NCI-H2081 treated with DMSO at 0.1 percent for 48 hours (cell line): ENCODE data around the gene CXCL9.
"Not testable (repeated sequence)": the region's sequence is repeated elsewhere in the genome, so short reads cannot be mapped to it uniquely, and the experiment has no call there.

Experiments
- DNase-seq: peaks from one replicate; lab custom pipeline; 2025; lab: John Stamatoyannopoulos, UW

Gene CXCL9

DNA sequence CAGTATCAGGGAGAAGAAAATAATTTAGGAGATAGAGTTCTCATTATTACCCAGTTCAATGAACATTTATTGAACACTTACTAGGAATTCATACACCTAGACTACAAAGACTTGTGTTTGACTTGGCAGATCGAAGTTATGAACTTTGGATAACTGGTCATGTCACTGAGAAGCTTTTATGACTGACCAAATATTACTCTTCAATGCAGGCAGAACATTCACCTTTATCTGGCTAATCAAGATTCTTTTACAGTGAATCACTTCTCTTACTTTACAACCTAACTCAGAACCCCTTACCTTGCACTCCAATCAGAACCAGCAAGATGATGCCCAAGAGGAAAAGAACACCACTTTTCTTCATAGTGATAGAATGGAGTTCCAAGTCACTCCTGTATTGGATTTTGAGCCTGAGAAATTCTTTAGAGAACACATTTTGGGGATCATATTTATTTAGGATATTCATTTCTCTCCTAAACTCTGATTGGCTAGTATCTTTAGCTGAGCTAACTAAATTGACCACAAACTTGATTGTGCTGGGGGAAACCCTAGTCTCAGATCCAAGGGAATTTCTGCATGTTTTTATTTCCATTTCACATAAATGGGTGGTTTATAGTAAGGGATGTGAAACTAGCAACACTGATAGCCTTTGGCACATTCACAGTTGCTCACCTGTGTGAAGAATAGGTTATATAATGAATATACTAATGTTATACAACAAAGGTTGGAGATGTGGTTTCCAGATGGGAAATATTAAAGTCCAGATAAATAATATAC is at the start of gene CXCL9:
Gene CXCL9 (minus strand): TSS at position 421 of the 774 bp plus-strand sequence. CDS start 60 bp downstream, at position 361.
- DNase-seq = no peak

GRCh38 chr4:76055421-76055820 is 48.1 kb upstream of the CXCL9 start:
- DNase-seq = no peak

- DNase-seq = no peak
Measured at GRCh38 chr4:76055016-76055415, 47.7 kb upstream of the CXCL9 start.

DNA sequence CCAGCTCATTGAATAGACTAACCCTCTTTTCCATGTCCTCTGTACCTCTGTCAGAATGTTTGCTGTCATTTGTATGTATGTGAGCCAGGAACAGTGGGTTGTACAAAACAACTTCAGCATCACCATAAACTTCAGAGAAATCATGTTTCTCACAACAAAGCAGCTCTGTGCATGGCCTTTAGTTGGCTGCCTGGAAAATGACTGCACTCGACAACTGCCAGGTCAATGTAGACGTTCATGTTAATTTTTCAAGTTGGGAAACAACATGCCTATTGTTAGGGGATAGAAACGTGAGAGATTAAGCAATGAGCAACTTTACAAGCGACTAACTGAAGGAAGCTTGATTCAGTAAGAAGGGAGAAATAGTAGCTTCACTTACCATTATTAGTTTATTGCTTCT is 46.4 kb upstream of the CXCL9 start:
- no peak for DNase-seq

GRCh38 chr4:76050560-76051050 is 43.3 kb upstream of the CXCL9 start:
- DNase-seq = not testable (repeated sequence)

DNA sequence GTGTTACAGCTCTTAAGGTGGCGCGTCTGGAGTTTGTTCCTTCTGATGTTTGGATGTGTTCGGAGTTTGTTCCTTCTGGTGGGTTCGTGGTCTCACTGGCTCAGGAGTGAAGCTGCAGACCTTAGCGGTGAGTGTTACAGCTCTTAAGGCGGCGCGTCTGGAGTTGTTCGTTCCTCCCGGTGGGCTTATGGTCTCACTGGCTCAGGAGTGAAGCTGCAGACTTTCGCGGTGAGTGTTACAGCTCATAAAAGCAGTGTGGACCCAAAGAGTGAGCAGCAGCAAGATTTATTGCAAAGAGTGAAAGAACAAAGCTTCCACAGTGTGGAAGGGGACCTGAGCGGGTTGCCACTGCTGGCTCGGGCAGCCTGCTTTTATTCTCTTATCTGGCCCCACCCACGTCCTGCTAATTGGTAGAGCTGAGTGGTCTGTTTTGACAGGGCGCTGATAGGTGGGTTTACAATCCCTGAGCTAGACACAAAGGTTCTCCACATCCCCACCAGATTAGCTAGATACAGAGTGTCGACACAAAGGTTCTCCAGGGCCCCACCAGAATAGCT is 42.6 kb upstream of the CXCL9 start:
- not testable (repeated sequence) for DNase-seq

DNA sequence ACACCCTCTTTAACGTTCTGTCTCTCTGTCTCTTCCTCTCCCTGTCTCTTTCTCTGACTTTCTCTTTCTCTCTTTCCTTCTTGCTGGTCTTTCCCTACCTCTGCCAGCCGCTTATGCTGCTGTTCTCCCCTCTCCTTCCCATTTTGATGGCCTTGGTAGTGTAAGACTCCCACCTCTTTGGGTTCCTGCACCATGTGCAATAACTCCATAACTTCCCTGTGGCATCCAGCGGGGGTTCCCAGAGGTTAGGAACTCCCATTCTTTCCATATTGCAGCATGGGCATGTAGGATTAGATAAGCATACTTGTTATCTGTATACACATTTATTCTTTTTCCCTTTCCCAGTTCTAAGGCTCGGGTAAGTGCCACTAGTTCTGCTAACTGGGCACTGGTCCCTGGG is 37.4 kb upstream of the CXCL9 start:
- not testable (repeated sequence) for DNase-seq

GRCh38 chr4:76043306-76043705 is 36.0 kb upstream of the CXCL9 start:
- not testable (repeated sequence) for DNase-seq

DNA sequence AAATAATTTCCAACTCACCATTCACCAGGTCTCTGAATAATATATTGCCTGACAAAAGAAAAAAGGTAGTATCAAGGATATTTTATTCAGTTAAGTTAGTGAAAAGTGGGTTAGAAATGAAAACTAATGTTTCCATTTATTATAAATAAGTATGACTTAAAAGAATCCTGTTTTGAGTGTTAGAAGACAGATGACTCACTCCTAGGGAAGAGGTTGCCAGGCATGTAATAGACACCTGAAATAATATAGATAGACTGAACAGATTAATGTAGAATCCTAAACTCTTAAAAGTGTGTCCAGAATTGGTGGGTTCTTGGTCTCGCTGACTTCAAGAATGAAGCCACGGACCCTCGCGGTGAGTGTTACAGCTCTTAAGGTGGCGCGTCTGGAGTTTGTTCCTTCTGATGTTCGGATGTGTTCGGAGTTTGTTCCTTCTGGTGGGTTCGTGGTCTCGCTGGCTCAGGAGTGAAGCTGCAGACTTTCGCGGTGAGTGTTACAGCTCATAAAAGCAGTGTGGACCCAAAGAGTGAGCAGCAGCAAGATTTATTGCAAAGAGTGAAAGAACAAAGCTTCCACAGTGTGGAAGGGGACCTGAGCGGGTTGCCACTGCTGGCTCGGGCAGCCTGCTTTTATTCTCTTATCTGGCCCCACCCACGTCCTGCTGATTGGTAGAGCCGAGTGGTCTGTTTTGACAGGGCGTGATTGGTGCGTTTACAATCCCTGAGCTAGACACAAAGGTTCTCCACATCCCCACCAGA is 35.1 kb upstream of the CXCL9 start:
- not testable (repeated sequence) for DNase-seq

DNA sequence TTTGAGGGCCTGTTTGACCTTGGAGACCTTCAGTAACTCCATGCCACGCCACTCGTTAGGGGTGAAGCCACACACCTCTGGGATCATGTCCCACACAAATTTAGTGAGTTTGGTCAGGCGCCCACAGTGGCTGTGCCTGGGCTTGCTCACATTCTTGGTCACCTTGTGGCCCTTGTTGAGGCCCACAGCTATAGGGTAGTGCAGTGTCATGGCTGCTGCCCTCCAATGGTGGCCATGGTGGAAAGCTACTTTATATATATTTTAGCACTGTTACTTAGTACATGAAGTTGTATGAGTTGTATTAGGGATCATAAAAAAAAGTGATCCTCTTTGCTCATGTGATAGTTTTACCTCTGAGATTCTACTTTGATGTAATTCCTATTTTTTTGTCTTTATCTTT is 29.5 kb upstream of the CXCL9 start:
- no peak for DNase-seq

- DNase-seq = no peak
Measured at GRCh38 chr4:76035799-76036380, 28.6 kb upstream of the CXCL9 start, which contains the start of gene CXCL11. Gene CXCL11 (minus strand): TSS chr4:76036070. CDS start chr4:76035987, 83 bp downstream.

DNA sequence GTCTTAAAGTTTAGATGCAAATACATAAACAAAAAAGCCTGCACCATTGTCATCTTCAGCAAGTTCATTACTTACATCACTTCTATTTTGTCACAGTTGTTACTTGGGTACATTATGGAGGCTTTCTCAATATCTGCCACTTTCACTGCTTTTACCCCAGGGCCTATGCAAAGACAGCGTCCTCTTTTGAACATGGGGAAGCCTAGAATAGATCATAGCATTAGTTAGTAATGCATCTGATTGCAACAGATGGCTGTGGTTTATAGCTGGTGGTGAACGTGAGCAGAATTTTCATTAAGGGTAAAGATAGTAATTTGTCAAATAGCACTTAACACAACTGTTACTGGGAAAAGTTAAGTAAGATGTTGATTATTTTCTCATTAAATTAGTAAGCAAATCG is 27.8 kb upstream of the CXCL9 start:
- DNase-seq = no peak

- no peak for DNase-seq
Measured at GRCh38 chr4:76029300-76029699, 22.0 kb upstream of the CXCL9 start.

- no peak for DNase-seq
Measured at GRCh38 chr4:76028350-76028765, 21.0 kb upstream of the CXCL9 start.

DNA sequence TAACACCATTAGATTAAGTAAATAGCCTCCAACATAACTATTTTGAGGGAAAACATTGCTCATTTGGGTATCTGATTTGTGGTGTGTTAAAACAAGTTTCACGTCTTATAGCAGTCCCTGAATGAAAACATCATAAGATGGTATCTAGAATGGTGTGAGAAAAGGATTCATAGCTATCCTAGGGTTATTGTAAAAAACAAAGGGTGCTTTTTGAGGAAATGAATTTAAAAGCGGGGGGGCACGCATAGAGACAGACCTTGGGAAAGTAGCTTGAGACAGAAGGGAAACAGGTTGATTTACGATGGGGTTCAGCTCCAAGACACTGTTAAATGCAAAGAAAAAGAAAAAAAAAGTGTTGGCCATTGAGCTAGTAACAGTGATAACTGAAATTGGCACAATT is 16.8 kb upstream of the CXCL9 start:
- no peak for DNase-seq

- DNase-seq = no peak
Measured at GRCh38 chr4:76023389-76023788, 16.1 kb upstream of the CXCL9 start, which contains the start of gene CXCL10. Gene CXCL10 (minus strand): TSS chr4:76023497. CDS start chr4:76023431, 66 bp downstream.

DNA sequence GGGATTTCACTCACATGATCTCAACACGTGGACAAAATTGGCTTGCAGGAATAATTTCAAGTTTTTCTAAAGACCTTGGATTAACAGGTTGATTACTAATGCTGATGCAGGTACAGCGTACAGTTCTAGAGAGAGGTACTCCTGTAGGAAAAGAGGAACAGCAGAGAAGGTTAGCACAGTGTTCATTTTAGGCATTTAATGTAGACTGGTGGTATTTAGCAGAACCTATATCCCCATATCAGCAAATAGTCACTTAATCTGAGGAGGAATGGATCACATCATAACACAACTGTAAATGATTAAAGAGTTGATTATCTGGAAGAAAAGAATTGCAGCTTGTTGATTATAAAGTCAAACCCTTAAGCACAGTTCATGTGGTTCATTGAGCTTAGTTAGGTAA is 15.4 kb upstream of the CXCL9 start:
- no peak for DNase-seq

GRCh38 chr4:76022031-76022430 is 14.7 kb upstream of the CXCL9 start:
- DNase-seq = no peak

- DNase-seq = no peak
Measured at GRCh38 chr4:76017056-76017686, 9.9 kb upstream of the CXCL9 start.

GRCh38 chr4:76016393-76016792 is 9.1 kb upstream of the CXCL9 start:
- DNase-seq = no peak

GRCh38 chr4:76013540-76013939 is 6.2 kb upstream of the CXCL9 start:
- DNase-seq = no peak

GRCh38 chr4:76012388-76012801 is 5.1 kb upstream of the CXCL9 start:
- DNase-seq = no peak
